GM12875 (cell line): ENCODE results near the gene RASA2.

Experiments used
- H3K4me3 ChIP-seq: one replicate; pipeline ENCODE4 v1.5.1; 2011; ENCODE audit warnings: low read depth, low read length, control low read depth
- CTCF ChIP-seq: IDR thresholded peaks from 2 replicates; pipeline ENCODE4 v1.5.1; 2011; ENCODE audit warnings: low read depth, mild to moderate bottlenecking, control low read depth, inconsistent platforms, low read length, moderate library complexity, borderline replicate concordance; ENCODE audit not compliant: insufficient read depth

The RASA2 gene

DNA sequence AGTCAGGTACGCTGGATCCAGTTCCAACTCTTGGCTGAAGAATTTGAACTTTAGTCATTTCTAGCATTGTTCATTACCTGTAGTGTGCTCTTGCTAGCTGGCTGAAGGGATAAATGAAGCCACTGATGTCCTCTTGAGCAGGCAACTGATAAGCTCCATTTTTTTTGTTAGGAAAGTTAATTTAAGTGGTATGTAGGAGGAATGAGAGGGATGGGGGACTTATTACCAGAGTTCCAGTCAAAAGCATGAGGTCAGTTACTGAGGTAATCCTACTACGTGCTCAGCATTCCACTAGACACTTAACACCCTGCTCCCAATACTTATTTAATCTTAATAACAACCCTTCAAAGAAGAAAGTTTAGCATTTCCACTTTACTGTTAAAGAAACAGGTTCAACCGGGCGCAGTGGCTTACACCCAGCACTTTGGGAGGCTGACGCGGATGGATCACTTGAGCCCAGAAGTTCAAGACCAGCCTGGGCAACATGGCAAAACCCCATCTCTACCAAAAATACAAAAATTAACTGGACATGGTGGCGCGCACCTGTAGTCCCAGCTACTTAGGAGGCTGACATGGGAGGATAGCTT is 2.0 kb upstream of the RASA2 start:
- no peak overlapping the region for H3K4me3 ChIP-seq
- no peak for TF ChIP-seq CTCF

DNA sequence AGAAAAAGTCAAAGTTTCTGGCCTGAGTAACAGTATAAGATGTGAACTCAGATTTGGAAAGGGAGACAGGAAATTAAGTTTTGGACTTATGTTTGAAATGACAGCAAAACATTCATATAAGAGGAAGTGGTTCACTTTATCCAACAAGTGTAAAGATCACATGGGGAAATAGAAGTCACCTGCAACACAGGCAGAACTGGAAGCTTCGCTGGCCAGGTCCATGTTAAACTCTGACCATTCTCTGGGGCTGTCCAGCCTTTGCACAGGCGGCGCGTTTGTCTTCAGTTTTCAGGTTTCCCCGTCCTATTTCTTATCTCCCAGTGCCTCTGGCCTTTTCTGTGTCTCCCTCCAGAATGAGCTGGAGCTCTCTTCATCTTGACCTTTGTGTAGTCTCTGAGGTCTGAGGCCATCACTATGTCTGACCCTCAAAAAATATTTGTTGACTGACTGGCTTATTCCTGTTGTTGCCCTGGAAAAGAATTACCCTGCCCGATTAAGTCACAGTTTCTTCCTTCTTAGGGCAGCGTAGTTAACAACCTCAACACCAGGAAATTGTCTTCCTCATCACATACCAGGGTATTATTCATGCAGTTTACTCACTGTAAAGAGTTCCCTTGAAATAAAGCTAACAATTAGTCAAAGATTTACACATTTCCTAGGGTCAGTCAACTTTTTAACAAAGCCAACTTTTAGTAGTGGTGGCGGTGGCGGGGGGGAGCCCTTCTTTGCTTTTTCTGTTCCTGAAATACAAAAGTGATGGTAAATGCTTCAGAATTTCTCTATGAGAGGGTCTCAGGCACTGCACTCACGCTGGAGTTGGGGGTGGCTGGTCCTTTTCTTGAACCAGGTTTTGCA is 959 bp upstream of the RASA2 start:
- TF ChIP-seq CTCF, result no peak
- no peak overlapping the region for H3K4me3 ChIP-seq

GRCh38 chr3:141486496-141486745 is 406 bp upstream of the RASA2 start:
- TF ChIP-seq CTCF, result no peak
- no peak overlapping the region for H3K4me3 ChIP-seq

- 0 out of 2 replicates have a peak, but pooled peaks have one; percentile 10 for TF ChIP-seq CTCF
- peak overlapping the region; percentile 61 for H3K4me3 ChIP-seq
These were observed 860 bp downstream of the RASA2 start for GRCh38 chr3:141487521-141488252.

GRCh38 chr3:141489203-141489602 is 2.4 kb downstream of the RASA2 start:
- no peak for TF ChIP-seq CTCF
- no peak overlapping the region for H3K4me3 ChIP-seq

DNA sequence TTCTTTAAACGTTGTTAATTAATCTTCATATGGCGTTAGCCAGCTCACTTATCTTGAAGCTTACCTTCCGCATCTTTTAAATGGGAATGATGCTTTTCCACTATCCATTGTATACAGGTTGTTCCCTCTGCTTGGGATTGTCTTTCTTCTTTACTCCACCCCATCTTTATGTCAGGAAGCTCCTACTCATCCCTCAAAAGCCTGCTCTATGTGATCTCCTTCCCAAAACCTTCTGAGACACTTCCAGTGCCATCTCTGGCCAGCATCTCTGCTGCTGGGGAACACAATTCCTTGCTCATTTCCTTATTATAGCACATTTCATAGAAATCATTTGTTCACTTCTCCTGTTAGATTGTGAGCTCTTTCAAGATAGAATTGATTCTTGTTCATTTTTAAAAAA is 4.3 kb downstream of the RASA2 start:
- no peak for TF ChIP-seq CTCF
- no peak overlapping the region for H3K4me3 ChIP-seq
